GM21423 (cell line): Measurements from ENCODE around the gene TMEM18.

Source experiments
- ATAC-seq: cut with Tn5 transposase; IDR thresholded peaks from one replicate; pipeline ENCODE4 v1.9.1; 2021; ENCODE audit warnings: mild to moderate bottlenecking, moderate library complexity; ENCODE audit not compliant: unreplicated experiment

The TMEM18 gene

DNA sequence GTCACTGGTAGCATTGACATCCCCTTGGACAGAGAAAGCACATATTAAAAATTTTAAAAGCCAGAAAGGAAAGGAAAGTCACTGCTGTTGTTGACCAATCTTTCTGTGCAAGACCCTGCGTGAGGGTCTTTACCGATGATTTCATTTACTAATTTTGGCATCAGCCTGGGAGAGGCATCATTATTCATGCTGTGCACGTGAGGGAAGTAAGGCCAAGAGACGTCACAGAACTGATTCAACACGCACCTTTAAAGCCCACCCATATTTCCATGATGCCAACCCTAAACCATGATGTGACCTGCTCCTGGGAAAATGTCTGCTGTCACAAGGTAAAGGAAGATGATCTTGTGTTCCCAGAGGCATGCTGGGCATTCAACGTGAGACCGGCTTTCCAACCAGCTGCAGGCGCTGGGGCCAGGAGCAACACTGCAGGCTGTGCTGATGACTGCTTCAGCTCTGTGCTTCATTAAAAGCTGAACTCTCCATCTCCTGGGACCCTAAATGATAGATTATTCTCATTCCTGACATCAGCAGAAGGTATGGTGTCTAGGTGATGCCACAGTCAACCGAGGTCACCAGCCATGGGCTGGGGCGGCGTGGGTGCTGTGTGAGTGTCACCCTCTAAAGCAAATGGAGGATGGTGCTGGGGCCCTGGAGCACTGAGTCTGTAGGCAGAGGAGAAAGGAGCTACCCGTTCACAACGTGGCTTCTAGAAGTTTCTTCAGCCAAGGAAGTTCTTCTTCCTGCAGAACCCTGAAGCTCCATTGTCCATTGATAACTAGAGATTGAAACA, 53.9 kb downstream of the TMEM18 start:
- no peak for ATAC-seq

- ATAC-seq = no peak
Observed at GRCh38 chr2:622357-622756, 54.8 kb downstream of the TMEM18 start.

DNA sequence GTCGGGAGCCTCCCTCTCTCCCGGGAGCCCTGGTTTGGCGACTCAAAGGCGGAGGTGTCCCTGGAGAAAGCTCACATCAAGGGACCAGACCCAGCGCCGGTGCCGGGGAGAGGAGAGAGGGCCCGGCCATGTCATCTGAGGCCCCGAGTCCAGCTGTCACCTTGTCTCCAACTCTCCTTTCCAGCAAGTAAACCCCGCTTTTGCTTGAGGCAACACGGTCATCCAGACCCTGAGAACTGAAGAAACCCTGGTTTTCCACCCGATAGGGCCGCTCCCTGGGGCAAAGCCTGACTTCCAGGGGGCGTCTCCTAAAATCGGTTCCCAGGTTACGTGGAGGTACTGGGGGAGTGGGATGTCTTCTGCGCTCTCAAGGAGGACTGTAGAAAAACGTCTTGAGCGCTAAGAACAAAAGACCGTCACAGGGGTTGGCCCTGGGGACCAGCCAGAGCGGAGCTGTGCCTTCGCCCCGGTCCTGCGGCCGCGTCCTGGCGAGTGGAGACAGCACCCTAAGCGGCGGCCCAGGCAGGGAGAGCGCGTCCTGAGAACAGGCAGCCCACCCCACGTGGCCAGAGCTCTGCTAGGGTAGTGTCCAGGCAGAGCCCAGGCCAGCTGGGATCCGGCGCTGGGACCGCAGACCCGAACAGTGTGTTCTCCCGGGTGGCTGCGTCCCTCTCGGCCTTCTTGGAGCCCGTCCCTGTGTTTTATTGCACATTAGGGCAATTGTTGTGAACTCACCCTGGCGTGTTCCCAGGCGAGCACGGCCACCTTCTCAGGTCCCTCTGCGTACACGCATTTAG, 55.7 kb downstream of the TMEM18 start:
- no peak for ATAC-seq

DNA sequence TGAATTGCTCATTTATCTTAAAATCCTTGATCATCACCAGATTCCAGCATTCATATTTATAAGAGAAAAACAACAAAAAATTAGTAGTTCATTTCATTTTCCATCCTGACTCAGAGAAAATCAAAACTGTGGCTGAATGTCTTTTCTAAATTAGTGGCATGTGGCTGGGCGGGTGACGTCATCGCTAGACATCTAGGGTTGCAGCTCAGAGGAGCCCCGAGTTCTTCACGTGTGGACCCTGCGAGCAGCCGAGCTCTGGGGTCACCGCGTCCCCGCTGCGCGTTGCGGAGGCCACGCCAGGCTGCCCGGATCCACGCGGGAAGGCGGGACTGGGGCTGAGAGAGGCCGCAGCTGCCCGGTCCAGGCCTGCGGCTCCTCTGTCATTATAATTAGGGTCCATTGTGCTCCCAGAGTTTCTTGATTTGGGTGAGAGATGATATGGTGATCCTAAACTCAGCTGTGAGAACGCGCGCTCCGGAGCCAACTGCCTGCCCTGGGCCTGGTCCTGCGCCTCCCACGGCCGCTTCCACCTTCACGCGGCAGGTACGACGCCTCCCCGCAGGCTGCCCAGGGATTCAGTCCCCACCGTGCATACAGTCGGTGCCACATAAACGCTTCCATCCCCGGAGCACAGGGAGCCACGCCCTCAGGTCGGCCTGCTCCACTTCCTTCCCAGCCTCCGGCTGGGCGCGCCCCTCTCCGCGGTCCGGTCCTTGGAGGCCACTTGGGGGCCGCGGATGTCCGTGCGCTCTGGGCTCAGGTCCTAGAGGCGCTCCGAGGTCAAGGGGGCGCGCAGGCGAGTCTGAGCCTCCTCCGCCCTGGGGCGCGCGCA, 56.5 kb downstream of the TMEM18 start:
- ATAC-seq = no peak

DNA sequence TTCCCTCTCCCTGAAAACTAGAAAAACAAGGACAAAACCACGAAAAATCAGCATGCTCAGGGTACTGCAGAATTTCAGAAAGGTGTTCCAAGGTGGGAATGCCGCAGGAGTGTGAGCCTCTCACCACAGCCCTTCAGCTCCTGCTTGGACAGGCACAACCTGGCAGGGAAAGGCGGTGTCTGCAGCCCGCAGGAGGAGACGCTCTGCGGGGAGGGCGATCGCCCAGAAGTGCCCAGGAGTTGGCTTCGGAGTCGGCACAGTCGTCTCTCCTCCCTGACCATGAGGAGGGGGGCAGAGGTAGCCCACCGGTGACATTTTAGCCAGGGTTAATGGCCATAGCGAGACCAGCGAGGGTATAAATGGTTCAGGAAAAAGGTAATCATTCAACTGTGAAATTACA, 57.2 kb downstream of the TMEM18 start:
- ATAC-seq = no peak

GRCh38 chr2:618422-618990, 58.7 kb downstream of the TMEM18 start:
- ATAC-seq = no peak

DNA sequence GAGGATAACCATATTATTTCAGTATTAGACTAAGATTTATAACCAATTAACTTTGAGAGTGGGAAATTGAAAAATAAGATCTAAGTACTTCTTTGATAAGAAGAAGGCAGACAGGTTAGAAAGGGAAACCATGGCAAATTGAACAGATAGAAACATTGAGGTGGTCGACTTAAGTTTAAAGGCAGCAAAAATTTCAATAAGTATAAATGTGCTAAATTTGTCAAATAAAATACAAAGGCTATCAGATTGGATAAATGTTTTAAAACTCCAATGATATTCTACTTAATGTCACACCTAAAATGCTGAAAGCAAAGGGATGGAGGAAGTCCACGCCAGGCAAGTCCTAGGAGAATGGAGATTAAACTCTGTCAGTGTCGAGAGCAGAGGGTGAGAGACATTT, 59.2 kb downstream of the TMEM18 start:
- ATAC-seq = no peak
